Epithelial cell of proximal tubule (primary cell): ENCODE results near the gene IFITM10. TPM values are rescaled to one million over a fixed set of nuclear protein-coding genes. Genes with fewer than 3 reads are reported as not detected.

Experiments used
- DNase-seq: peaks from one replicate; pipeline ENCODE4 v3.0.0-alpha.2; 2011; ENCODE audit warnings: low read depth
- H3K4me3 ChIP-seq: 2 replicates; pipeline ENCODE4 v1.5.1; 2011; ENCODE audit warnings: low read depth, mild to moderate bottlenecking, low read length
- CTCF ChIP-seq: conservative IDR thresholded peaks from 2 replicates; pipeline ENCODE4 v1.5.1; 2012; ENCODE audit warnings: low read depth, mild to moderate bottlenecking, low read length
- total RNA-seq: library from RNA; depleted of rRNA; stranded (reverse); fragments of >200 nt; gene quantifications from 2 replicates; pipeline ENCODE4 v1.2.3, GENCODE V29; 2015

Gene IFITM10
- total RNA-seq, 1 donor from 2014 or later: not detected

- no peak for DNase-seq
- no peak overlapping the region for H3K4me3 ChIP-seq
- TF ChIP-seq CTCF: no peak
These were observed 5.3 kb downstream of the IFITM10 start for GRCh38 chr11:1744891-1745700.

GRCh38 chr11:1744137-1744886, 6.1 kb downstream of the IFITM10 start:
- no peak for TF ChIP-seq CTCF
- no peak overlapping the region for H3K4me3 ChIP-seq
- DNase-seq: no peak

GRCh38 chr11:1743585-1744136, 6.7 kb downstream of the IFITM10 start:
- no peak overlapping the region for H3K4me3 ChIP-seq
- DNase-seq: no peak
- TF ChIP-seq CTCF: no peak

GRCh38 chr11:1742869-1743584, 7.4 kb downstream of the IFITM10 start:
- DNase-seq: no peak
- no peak for TF ChIP-seq CTCF
- H3K4me3 ChIP-seq: no peak overlapping the region

GRCh38 chr11:1742371-1742770, 8.0 kb downstream of the IFITM10 start:
- TF ChIP-seq CTCF: no peak
- no peak for DNase-seq
- no peak overlapping the region for H3K4me3 ChIP-seq

GRCh38 chr11:1741741-1742140, 8.7 kb downstream of the IFITM10 start:
- TF ChIP-seq CTCF: no peak

More at GRCh38 chr11:1741741-1742140, 8.7 kb downstream of the IFITM10 start:
- H3K4me3 ChIP-seq: no peak overlapping the region
- no peak for DNase-seq
